Thoracic aorta (tissue), 2 donors: ENCODE results near the gene NAA35. TPM values are rescaled to one million over a fixed set of nuclear protein-coding genes. Genes with fewer than 3 reads are reported as not detected.
A peak's percentile ranks its signal among the peaks of the same experiment; 100 is the strongest.

Experiments
- ATAC-seq: fragments of 150-250 bp; one replicate; pipeline ENCODE4 v1.8.0; 2017; ENCODE audit warnings: low read depth; ENCODE audit not compliant: insufficient number of reproducible peaks, low FRiP score
- DNase-seq: peaks from one replicate; pipeline ENCODE4 v3.0.0-alpha.2; 2020; ENCODE audit warnings: low spot score
- H3K27ac ChIP-seq, 2 donors: fragments of 200-600 bp; sonication (generic); 1 replicate in 1 of 2; 2 replicates in 1 of 2; pipeline ENCODE4 v1.5.1; 2016; ENCODE audit warnings: mild to moderate bottlenecking in 2 of 2, moderate library complexity in 2 of 2
- H3K27me3 ChIP-seq: fragments of 200-600 bp; sonication (generic); replicated peaks from 2 replicates; pipeline ENCODE4 v1.6.0; 2016; ENCODE audit warnings: mild to moderate bottlenecking; ENCODE audit not compliant: insufficient read depth
- H3K36me3 ChIP-seq: fragments of 200-600 bp; sonication (generic); one replicate; pipeline ENCODE4 v1.5.1; 2016
- H3K4me1 ChIP-seq, 2 donors: fragments of 200-600 bp; sonication (generic); 1 replicate in 1 of 2; 2 replicates in 1 of 2; pipeline versions ENCODE4 v1.5.1 to v1.6.0; 2016; ENCODE audit warnings: low read depth in 2 of 2, mild to moderate bottlenecking in 1 of 2; ENCODE audit not compliant: control insufficient read depth in 1 of 2
- H3K4me3 ChIP-seq: fragments of 200-600 bp; sonication (generic); 2 replicates; pipeline ENCODE4 v1.5.1; 2016; ENCODE audit warnings: mild to moderate bottlenecking
- H3K9me3 ChIP-seq: fragments of 200-600 bp; sonication (generic); 2 replicates; pipeline ENCODE4 v1.5.1; 2016
- CTCF ChIP-seq: fragments of 200-600 bp; sonication (generic); IDR thresholded peaks from one replicate; pipeline ENCODE4 v1.5.1; 2019; ENCODE audit warnings: antibody characterized with exemption
- total RNA-seq, 2 donors: library from RNA; depleted of rRNA; stranded (reverse); fragments of >200 nt; gene quantifications; one replicate each; pipeline versions ENCODE4 v1.1.0 to v1.2.3, GENCODE V29; 2016

Gene NAA35
- 10 to 100 TPM; 14.3 to 14.8 TPM for total RNA-seq

GRCh38 chr9:85940832-85941621, at the start of gene NAA35:
TSS of gene NAA35 (plus strand) at chr9:85941146. CDS start at chr9:85942160, 1,014 bp downstream.
- Histone ChIP-seq H3K9me3 (no peaks in the 10 kb centered on the region), H3K4me3 (peak within 1 kb of the TSS; percentile 84), H3K36me3 (no peaks in the 10 kb centered on the region), H3K27me3 (no peaks in the 10 kb centered on the region), H3K27ac (peak within 1 kb of the TSS; percentile 80 to 83), H3K4me1 (peaks cover 10 to 43% of the 10 kb centered on the region in 2 donors)
- ATAC-seq (peak; percentile 96), DNase-seq (peak; percentile 93)
- no peak for TF ChIP-seq CTCF

GRCh38 chr9:85892401-85892800, 48.5 kb upstream of the NAA35 start:
- Histone ChIP-seq H3K36me3 (no peaks in the 10 kb centered on the region), H3K27me3 (no peaks in the 10 kb centered on the region), H3K27ac (no peak overlapping the region), H3K9me3 (no peaks in the 10 kb centered on the region), H3K4me1 (no peaks in the 10 kb centered on the region), H3K4me3 (no peak overlapping the region)
- no peak for TF ChIP-seq CTCF
- ATAC-seq = no peak
- DNase-seq = no peak

- H3K27me3 ChIP-seq = no peaks in the 10 kb centered on the region
- H3K4me3 ChIP-seq = no peak overlapping the region
- no peak for DNase-seq
- H3K27ac ChIP-seq = no peak overlapping the region
- H3K9me3 ChIP-seq = no peaks in the 10 kb centered on the region
- H3K4me1 ChIP-seq = no peaks in the 10 kb centered on the region
- H3K36me3 ChIP-seq = no peaks in the 10 kb centered on the region
- no peak for TF ChIP-seq CTCF
- no peak for ATAC-seq
Measured at GRCh38 chr9:85895685-85896084, 45.3 kb upstream of the NAA35 start.

GRCh38 chr9:85897848-85898247, 43.1 kb upstream of the NAA35 start:
- no peak for TF ChIP-seq CTCF
- no peak overlapping the region for H3K27ac ChIP-seq
- no peak overlapping the region for H3K4me3 ChIP-seq
- H3K9me3 ChIP-seq = no peaks in the 10 kb centered on the region
- no peaks in the 10 kb centered on the region for H3K27me3 ChIP-seq
- no peaks in the 10 kb centered on the region for H3K4me1 ChIP-seq
- ATAC-seq (no peak), DNase-seq (no peak)
- no peaks in the 10 kb centered on the region for H3K36me3 ChIP-seq

GRCh38 chr9:85898332-85898731, 42.6 kb upstream of the NAA35 start:
- Histone ChIP-seq H3K36me3 (no peaks in the 10 kb centered on the region), H3K9me3 (no peaks in the 10 kb centered on the region), H3K4me1 (no peaks in the 10 kb centered on the region), H3K27ac (no peak overlapping the region), H3K27me3 (no peaks in the 10 kb centered on the region), H3K4me3 (no peak overlapping the region)
- DNase-seq = no peak
- no peak for TF ChIP-seq CTCF
- no peak for ATAC-seq
